H1 (cell line): ENCODE measurements around the gene RTCB.

Source experiments
- BRCA1 ChIP-seq: IDR thresholded peaks from 2 replicates; pipeline ENCODE4 v1.6.1; 2012; ENCODE audit warnings: low read depth, low read length, improper control_type of control experiment
- KDM5A ChIP-seq: fragments of 200-600 bp; IDR thresholded peaks from 2 replicates; pipeline ENCODE4 v1.7.1; 2012; ENCODE audit warnings: mild to moderate bottlenecking, low read length, inconsistent platforms, mixed read lengths
- POLR2A ChIP-seq, 2 experiments: IDR thresholded peaks; 1 replicate in 1 of 2; 2 replicates in 1 of 2; pipeline ENCODE4 v1.6.1; 2011; ENCODE audit warnings: low read depth in 2 of 2, low read length in 2 of 2, mild to moderate bottlenecking in 2 of 2; ENCODE audit errors: control extremely low read depth in 1 of 2
- RFX5 ChIP-seq: IDR thresholded peaks from 2 replicates; pipeline ENCODE4 v1.6.1; 2011; ENCODE audit warnings: low read depth, low read length, improper control_type of control experiment, borderline replicate concordance
- SIN3A ChIP-seq, 2 experiments: IDR thresholded peaks in 1 of 2; conservative IDR thresholded peaks in 1 of 2; 2 replicates each; pipeline ENCODE4 v1.6.1; 2011 to 2012; ENCODE audit warnings: low read length in 2 of 2, improper control_type of control experiment in 1 of 2, low read depth in 1 of 2, mild to moderate bottlenecking in 1 of 2
- SRF ChIP-seq: IDR thresholded peaks from 2 replicates; pipeline ENCODE4 v1.6.1; 2011; ENCODE audit warnings: mild to moderate bottlenecking, low read depth, low read length, moderate library complexity
- SUZ12 ChIP-seq: fragments of 200-600 bp; sonication (generic); IDR thresholded peaks from 2 replicates; pipeline ENCODE4 v1.6.1; 2012; ENCODE audit warnings: mild to moderate bottlenecking, inconsistent platforms, low read length, moderate library complexity, mixed read lengths
- YY1 ChIP-seq: IDR thresholded peaks from 2 replicates; pipeline ENCODE4 v1.6.1; 2011; ENCODE audit warnings: low read depth, mild to moderate bottlenecking, low read length
- TF ChIP-seq, protein P1 (sequence below), 3 experiments: IDR thresholded peaks; 1 replicate in 2 of 3; 2 replicates in 1 of 3; pipeline versions ENCODE4 v1.5.1 to v1.6.1; 2011; ENCODE audit warnings: low read length in 3 of 3, mild to moderate bottlenecking in 3 of 3, inconsistent platforms in 2 of 3, low read depth in 1 of 3, moderate library complexity in 1 of 3; ENCODE audit not compliant: insufficient read depth in 1 of 3; ENCODE audit errors: control extremely low read depth in 1 of 3
- TF ChIP-seq, protein P2 (sequence below): IDR thresholded peaks from 2 replicates; pipeline ENCODE4 v1.6.1; 2011; ENCODE audit warnings: low read depth, mild to moderate bottlenecking, low read length; ENCODE audit not compliant: insufficient read depth

DNA sequence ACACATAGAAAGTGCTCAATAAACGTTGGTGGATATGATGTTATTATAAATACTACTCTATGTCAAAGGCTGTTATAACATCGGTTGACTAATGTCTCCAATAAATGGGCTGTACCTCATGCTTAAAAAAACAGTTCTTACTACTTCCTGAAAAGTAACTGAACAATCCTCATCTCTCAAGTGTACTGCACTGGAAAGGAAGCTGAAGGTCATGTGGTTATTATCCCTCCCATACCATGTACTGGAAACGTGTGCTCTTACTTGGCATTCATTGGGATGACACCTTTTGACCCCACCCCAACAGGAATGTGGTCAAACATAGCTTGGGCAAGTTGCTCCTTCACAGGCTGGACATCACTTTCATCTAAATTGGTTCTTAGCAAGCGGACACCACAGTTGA, 10.6 kb downstream of the RTCB start:
- TF ChIP-seq, protein P1, sequence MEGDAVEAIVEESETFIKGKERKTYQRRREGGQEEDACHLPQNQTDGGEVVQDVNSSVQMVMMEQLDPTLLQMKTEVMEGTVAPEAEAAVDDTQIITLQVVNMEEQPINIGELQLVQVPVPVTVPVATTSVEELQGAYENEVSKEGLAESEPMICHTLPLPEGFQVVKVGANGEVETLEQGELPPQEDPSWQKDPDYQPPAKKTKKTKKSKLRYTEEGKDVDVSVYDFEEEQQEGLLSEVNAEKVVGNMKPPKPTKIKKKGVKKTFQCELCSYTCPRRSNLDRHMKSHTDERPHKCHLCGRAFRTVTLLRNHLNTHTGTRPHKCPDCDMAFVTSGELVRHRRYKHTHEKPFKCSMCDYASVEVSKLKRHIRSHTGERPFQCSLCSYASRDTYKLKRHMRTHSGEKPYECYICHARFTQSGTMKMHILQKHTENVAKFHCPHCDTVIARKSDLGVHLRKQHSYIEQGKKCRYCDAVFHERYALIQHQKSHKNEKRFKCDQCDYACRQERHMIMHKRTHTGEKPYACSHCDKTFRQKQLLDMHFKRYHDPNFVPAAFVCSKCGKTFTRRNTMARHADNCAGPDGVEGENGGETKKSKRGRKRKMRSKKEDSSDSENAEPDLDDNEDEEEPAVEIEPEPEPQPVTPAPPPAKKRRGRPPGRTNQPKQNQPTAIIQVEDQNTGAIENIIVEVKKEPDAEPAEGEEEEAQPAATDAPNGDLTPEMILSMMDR (IDR thresholded peaks at IDR 0.05; ENCODE audit: control extremely low read depth in 1 of 3, insufficient read depth in 1 of 3, low read depth in 1 of 3, low read length in 3 of 3): no peak
- TF ChIP-seq SIN3A (conservative IDR thresholded peaks at IDR 0.05 in 1 of 2, IDR thresholded peaks at IDR 0.05 in 1 of 2; ENCODE audit: low read depth in 1 of 2, low read length in 2 of 2) (no peak), POLR2A (IDR thresholded peaks at IDR 0.05; ENCODE audit: control extremely low read depth in 1 of 2, low read depth in 2 of 2, low read length in 2 of 2) (no peak), SUZ12 (no peak), KDM5A (no peak), SRF (no peak), RFX5 (no peak), YY1 (no peak), BRCA1 (no peak)
- TF ChIP-seq, protein P2, sequence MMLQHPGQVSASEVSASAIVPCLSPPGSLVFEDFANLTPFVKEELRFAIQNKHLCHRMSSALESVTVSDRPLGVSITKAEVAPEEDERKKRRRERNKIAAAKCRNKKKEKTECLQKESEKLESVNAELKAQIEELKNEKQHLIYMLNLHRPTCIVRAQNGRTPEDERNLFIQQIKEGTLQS: no peak
